GM19240 (cell line): ENCODE measurements around the gene PPY.
A peak's percentile ranks its signal among the peaks of the same experiment; 100 is the strongest.
"Not testable (repeated sequence)": the region's sequence is repeated elsewhere in the genome, so short reads cannot be mapped to it uniquely, and the experiment has no call there.

ENCODE experiments used
- DNase-seq: peaks from one replicate; pipeline ENCODE4 v3.0.0; 2011; ENCODE audit warnings: low spot score; ENCODE audit not compliant: insufficient read length

Gene PPY

DNA sequence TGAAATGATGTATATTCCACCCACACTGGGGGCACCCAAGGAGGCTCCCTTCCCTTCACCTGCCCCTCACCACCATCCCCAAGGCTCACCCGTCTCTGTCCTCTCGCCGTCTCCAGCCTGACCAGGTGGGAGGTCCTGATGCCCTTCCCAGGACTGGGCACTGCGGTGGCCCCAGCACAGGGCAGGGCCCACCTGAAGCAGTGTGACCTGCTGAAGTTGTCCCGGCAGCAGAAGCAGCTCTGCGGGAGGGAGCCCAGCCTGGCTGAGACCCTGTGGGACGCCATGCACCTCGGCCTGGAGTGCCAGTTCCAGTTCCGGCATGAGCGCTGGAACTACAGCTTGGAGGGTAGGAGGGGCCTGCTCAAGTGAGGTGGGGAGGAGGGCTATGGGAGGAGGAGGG, 9.9 kb downstream of the PPY start:
- no peak for DNase-seq

DNA sequence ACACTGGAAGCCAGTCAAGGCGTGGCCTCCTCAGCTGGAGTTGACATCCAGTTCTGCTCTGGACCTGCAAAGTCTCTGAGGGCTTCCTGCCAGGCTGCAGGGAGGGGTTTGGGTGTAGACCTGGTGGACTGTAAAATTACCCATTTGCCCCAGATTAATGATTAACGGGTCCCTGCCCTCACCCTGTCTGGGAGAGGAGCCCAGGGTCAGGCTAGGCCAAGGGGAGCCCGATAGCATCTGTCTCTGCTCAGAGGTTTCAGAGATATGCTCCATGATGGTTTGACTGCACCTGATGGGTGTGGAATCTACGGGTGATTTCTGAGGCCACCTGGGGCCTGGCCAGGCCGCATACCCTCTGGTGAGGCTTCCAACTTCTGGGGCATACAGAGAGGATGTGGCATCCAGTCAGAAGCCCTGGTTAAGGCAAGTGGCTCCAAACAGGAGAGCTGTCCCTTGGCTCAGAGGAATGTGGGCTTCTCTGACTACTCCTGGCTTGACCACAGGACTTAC, 11.2 kb downstream of the PPY start:
- no peak for DNase-seq

DNA sequence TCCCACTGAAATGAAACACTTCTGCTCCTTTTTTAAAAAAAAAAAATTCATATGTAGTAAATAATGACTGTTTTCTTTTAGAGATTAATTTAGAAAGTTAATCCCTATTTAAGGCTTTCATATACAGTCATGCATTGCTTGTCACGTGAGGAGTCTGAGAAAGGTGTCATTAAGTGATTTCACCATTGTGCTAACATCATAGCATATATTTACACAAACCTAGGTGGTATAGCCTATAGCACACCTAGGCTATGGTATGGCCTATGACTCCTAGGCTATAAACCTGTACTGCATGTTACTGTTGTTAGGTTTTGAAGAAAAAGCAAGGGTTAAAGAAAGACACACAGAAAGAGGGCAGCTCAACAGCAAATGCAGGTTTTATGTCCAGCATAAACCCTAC, 13.7 kb downstream of the PPY start:
- no peak for DNase-seq

DNA sequence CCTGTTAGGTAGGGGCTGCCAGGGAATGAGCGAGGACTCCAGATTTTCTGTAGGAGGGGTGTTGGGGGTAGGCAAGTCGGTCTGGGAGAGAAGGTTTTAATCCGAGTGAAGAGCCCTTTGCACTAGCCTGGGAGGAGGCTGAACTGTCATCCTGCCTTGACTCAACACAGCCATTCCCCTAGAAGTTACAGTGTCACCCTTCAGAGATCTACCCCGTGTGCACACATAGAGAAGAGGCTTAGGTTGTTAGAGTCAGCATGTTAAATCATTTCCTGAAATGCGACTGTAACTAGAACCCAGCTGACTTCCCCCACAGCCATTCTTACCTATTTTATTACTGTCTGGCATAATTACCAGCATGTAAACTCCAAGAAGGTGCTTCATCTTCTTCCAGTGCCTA, 14.3 kb downstream of the PPY start:
- DNase-seq = not testable (repeated sequence)

DNA sequence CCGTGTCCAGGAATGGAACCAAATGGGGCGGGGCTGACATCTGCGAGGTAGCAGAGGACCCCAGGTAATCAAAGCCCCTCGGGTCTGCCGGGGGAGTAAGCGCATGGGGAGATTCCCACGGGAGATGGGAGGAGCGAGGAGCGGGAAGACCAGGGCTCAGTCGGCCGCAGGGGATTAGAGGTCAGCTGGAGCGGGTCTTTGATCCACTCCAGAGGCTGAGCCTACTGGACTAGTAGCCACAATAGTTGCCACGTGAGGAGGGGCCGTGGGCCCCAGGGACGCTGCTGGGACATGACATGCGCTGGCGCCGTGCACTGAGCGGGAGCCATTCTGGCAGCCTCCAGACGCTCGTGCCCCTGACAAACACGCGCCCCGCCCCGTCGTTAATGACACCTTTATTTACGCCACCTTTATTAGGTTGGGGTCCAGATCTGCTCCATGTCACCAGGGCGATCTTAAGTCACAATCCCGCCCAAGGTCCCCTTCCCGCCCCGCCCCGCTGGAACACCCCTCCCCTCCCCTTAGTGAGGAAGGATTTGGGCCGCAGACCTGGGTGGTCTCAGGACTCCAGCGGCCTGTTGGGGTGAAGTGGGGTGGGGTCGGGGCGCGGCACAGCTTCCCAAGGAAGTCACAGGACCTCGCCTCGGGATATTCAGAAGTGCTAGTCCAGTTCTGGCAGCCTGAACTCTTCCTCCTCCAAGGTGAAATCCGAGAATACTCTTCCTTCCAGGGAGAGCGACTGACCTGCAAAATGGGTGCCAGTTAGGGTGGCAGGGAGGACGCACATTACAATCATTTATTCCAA, 15.0 kb downstream of the PPY start:
- no peak for DNase-seq

DNA sequence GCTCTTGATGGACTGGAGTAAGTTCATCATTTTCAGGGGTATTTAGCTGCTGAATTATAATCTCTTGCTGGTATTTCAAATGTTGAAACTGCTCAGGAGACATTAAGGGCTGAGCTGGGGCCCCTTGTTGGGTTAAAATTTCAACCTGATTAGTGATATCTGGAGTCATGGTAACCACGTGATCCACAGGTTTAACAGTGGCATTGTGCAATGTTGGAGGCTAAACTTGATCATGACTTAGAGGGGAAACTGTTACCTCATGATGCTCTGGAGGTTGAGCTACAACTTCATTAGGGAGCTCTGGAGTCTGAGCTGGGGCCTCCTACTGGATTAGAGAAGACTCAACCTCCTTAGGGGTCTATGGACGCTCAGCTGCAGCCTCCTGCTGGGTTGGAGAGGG, 17.7 kb downstream of the PPY start:
- DNase-seq = no peak

DNA sequence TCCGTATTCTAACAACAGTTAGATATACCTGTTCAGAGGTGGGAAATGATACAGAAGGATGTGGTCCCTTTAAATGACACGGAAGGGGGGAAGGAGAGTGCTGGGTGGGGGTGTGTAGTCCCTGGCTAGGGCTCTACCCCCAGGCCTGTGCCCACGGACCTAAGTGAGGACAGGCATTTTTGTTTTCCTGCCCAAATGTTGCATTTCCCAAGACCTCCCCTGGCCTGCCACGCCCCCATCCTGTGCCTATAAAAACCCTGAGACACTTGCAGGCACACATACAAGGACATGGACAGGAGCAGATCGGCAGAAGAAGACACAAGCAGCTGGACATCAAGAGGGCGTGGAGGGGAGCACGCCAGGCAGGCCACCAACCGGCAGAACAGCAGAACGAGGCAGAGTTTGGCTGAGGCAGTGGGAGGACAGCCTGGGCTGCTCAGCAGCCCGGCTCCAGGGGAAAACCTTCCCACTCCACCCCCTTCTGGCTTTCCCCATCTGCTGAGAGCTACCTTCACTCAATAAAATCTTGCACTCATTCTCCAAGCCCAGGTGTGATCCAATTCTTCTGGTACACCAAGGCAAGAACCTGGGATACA, 21.7 kb downstream of the PPY start:
- no peak for DNase-seq

DNA sequence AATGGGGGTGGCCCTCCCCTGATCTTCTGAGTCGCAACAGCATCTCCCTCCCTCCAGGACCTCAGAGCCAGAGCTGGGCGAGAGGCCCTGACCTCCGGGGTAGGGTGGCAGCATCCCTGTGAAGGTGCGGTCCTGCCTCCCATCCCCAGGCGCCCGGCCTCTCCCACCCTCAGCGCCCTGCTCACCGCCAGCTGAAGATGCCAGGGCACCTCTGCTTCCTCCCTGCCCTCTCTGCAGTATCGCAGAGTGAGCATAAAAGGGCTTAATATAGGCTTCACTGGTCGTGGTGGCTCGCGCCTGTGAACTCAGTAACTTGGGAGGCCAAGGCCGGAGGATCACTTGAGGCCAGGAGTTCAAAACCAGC, 24.3 kb downstream of the PPY start:
- DNase-seq = no peak

DNA sequence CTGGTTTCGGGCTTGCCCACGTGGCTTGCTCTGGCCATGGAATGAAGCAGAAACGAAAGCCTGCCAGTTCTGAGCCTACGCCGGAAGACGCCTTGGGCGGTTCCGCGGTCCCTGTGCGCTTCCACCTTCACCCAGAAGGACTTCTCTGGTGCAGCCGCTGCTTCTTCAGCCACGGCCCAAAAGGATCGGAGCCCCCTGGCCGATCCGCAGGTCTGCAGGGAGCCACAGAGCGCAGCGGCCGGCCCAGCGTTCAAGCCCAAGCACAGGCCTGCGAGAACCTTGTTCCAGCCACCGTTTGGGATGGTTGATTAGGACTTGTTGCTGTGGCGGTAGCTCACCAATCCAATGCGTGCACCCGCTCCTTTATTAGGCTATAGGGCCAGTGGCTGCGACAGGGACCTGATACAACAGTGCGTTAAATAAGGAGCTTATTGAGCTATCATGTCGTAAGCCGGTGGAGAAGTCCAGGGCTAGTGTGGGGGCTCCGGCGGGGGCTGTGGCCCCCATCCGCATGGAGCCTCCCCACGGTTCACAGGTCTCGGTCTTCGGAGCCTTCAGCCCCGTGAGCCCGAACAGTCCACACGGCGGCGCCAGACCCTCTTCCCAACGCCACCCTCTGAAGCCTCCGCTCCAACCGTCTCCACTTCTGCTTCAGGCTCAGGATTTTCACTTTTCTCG, 24.8 kb downstream of the PPY start:
- peak; percentile 43 for DNase-seq

DNA sequence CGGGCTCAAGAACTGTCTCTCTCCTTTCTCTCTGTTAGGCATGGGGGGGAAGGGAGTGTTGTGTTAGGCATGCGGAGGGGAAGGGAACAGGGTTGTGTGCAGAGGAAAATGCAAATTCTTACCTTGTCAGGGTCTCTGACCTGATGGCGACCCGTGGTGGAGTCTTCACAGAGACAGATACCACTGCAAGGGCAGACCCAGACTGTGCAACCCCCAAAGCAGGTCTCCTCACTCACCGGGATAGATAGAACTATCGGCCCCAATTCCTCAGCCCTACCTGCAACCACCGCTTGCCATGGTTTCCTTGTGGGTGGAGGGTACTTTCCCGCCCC, 25.3 kb downstream of the PPY start:
- no peak for DNase-seq

DNA sequence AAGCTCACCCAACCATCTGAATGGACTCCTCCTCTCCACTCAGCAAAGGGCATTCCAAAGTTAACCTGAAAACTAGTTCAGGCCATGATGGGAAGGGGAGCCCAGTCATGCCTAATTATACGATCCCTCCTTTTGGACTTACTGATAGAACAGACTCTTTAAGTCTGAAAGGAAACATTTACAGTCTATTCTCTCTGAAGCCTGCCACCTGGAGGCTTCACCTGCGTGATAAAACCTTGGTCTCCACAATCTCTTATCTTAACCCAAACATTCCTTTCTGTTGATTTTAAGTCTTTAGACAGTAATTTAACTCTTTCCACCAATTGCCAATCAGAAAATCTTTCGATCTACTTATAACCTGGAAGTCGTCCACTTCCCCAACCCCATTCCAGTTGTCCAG, 25.9 kb downstream of the PPY start:
- no peak for DNase-seq

DNA sequence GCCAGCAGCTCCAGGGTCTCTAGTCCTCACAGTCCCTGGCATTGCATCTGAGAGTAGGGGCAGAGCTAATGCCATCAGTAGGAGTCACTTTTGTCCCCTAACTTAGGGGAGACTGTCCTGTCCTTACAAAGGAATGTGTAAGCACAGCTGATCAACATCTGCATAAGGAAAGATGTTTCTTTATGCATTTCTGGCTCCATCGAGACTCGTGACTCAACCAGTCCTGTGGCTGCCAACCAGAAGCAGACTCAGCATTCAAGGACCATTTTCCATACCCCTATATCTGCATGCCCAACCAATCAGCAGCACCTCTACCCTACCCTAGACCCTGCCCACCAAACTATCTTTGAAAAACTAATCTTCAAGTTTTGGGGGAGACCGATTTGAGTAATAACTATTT, 26.7 kb downstream of the PPY start:
- DNase-seq = no peak

DNA sequence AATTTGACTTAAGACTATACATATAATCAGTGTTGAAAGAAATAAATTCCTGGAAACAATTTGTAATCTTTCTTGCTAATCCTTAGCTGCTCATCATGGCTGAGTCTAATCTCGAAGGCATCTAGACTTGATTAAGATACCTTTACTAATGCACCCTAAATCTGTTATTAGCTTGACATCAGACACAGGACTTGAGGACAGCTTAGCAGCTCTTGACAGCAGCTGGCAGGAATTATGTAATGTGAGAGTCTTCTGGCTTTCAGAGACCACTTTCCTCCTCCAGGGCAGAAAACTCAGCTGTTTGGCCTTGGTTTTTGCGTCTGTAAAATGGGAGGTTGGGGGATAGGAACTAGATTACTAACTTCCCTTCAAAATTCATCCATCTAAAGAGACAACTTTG, 27.8 kb downstream of the PPY start:
- DNase-seq = no peak

DNA sequence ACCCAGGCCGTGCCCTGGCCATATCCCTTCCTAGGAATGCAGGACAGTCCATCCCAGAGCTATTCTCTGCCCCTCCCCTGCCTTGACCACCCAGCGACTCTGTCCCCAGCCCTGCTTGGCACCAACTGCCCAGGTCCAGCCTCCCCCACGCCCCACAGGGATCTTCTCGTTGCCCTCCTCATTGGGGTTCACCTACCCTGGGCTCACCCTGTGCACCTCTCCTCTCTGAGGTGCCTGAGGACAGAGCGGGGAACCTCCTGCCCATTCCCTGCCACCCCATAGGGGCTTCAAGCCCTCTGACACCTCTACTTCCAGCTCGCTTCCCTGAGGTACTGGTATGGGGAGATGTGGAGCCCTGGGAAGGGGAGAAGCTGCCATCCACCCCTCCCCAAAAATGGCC, 28.7 kb downstream of the PPY start:
- DNase-seq = no peak

DNA sequence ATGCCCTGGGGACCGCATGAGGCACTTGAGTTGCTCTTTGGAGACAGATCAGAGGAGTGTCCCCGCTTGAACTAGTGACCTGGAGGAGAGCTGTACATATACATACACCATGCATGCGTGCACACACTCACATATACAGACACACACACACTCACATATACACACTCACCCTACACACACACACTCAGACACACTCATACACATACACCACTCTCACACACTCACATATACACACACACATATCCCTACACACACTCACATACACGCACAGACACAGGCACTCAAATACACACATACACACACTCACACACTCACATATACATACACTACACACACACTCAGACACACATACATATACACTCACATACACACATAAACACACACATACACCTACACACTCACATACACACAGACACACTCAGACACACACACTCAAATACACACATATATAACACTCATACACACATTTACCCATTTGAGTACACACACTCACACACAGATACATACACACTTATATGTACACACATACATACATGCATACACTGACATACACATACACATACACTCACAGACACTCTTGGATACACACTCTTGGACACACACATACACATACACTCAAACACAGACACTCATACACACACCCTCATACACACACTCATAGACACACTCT, 29.5 kb downstream of the PPY start:
- DNase-seq = no peak

DNA sequence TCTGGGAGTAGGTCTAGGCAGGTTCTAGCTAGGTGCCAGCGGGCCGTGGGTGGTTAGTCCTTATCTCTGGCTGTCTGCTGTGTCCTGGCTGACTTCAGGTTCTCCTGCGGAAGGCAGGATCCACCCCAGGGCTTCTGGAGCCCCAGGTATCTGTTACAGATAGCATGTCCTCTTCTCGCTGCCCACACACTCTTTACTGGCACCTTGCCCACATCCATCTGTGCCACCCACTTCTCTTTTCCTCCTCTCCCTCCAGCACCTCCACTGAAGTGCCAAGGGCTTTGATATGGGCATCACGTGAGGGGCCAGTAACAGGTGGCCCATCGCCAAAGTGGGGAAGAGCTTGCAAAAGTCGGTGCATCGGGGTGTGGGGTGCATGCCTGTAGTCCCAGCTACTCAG, 30.4 kb downstream of the PPY start:
- no peak for DNase-seq

DNA sequence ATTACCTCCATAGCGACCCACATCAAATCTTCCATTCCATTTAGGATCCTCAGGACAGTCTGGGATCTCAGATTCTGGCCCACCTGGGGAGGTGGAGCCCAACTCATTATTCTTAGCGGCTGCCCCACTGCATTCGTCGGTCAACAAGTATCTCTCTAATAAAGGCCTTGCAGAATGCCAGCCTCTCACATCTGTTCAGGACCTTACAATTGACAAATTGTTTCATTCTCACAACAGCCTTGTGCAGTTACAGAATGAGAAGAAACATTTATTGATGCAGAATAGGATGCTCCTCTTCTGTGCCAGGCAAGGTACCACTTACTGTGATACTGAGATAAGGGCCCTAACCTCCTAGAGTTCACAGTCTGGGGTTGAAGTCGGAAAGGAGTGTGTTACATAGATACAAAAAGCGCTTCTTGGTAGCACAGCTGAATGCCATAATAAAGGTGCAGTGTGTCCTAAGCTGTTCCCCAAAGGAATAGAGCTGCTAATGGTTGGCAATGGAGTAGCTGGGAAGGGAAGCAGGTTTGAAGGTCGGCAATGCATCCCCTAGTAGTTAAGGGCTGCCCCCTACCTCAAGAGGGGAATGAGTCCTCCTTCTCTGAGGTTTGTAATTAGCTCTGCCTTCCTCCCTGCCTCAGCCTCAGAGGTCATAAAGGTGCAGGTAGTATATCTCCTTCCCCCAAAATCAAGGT, 32.6 kb downstream of the PPY start:
- DNase-seq = no peak

DNA sequence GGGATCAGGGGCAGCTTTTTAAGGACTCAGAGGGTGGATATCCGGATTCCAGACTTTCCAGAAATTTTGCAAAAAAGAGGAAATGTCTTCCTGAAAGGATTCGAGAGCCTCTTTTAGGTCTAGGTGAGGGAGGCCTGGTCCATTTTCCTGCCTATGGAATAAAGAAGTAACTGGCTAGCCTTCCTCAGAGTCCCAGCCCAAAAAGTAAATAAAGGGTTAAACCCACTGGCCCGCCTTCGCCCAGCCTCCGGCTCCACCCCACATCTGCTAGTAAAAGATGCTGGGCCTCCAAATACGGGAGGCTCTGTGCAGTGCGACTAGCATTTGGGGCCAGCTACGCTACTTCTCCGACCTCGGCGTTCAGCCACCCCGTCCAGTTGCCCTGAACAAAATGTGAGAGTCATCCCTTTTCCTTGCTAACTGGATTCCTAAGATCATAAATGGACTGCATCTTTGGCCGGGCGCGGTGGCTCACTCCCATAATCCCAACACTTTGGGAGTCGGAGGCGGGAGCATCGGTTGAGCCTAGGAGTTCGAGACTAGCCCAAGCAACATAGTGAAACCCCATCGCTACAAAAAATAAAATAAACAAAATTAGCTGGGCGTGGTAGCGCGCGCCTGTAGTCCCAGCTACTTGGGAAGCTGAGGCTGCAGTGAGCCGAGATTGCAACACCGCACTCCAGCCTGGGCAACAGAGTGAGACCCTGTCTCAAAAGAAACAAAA, 34.1 kb downstream of the PPY start:
- DNase-seq = no peak

DNA sequence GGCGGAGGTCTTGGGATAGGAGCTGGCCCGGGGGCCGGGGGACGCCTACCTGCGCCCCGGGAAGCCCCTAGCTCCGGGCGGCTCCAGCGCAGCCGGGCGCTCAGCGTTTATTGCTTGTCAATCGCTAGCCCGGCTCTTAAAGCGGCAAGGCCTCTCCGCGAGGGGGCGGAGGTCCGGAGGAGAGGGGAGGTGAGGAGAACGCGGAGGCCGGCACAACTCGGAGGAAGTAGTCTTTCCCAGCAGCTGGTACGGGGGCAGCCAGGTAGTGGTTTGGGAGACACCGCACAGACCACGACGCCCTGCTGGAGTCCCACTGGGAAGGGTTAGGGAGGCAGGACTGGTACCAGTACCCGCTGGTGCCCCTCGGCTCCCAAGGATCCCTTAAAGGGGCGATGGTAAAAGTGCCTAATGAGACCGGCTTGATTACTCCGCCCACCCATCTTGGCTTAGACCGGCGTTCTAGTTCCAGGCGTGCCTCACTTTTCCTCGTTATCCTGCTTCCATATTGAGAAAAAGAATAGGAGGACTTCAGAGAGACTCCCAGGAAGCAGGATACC, 34.8 kb downstream of the PPY start, which contains the start of gene MPP2:
Gene MPP2 (minus strand): TSS at position 112 of the 557 bp plus-strand sequence. CDS start 3,076 bp downstream, outside the sequence.
- no peak for DNase-seq

DNA sequence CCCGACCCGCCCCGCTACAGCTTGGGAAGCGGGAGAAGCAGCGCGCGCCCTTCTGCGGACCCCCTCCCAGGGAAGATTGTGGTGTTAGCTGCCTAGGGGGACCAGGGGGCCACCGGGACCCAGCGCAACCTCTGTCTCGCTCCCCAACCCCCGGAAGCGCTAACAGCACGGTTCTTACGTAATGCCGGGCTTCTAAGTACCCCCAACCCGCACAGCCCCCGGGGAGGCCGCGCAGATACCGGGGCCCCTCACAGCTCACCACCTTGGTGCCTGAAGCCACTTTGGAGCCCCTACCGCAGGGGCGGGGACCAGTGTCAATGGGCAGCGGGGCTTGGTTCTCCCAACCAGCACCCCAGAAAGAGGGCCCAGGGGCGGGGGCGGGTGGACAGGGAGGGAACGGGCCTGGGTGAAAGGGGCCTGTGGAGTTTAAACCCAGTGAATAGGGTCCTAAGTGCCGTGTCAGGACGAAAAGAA, 35.3 kb downstream of the PPY start:
- no peak for DNase-seq
